Memory B cell (primary cell): Measurements from ENCODE around the gene CD81.
A peak's percentile ranks its signal among the peaks of the same experiment; 100 is the strongest.

ENCODE experiments used
- ATAC-seq: fragments of 150-1000 bp; cut with Tn5 transposase; 2 replicates; pipeline ENCODE4 v1.10.0; 2021; ENCODE audit warnings: low read depth, mild to moderate bottlenecking, moderate library complexity
- DNase-seq, 2 donors: peaks; one replicate each; pipeline ENCODE4 v3.0.0; 2022; ENCODE audit warnings: low spot score in 2 of 2
- H3K27ac Mint-ChIP-seq: one replicate; pipeline ENCODE4 v1.8.0; 2022; ENCODE audit warnings: mild to moderate bottlenecking, moderate library complexity, mixed read lengths
- H3K27me3 Mint-ChIP-seq: one replicate; pipeline ENCODE4 v1.8.0; 2022; ENCODE audit warnings: mixed read lengths
- H3K36me3 Mint-ChIP-seq: one replicate; pipeline ENCODE4 v1.8.0; 2022; ENCODE audit warnings: mild to moderate bottlenecking, mixed read lengths
- H3K4me1 Mint-ChIP-seq: one replicate; pipeline ENCODE4 v1.8.0; 2022; ENCODE audit warnings: mixed read lengths
- H3K4me3 Mint-ChIP-seq: one replicate; pipeline ENCODE4 v1.8.0; 2022; ENCODE audit warnings: mild to moderate bottlenecking, moderate library complexity, mixed read lengths
- H3K9me3 Mint-ChIP-seq: one replicate; pipeline ENCODE4 v1.8.0; 2022; ENCODE audit warnings: mixed read lengths

The CD81 gene

DNA sequence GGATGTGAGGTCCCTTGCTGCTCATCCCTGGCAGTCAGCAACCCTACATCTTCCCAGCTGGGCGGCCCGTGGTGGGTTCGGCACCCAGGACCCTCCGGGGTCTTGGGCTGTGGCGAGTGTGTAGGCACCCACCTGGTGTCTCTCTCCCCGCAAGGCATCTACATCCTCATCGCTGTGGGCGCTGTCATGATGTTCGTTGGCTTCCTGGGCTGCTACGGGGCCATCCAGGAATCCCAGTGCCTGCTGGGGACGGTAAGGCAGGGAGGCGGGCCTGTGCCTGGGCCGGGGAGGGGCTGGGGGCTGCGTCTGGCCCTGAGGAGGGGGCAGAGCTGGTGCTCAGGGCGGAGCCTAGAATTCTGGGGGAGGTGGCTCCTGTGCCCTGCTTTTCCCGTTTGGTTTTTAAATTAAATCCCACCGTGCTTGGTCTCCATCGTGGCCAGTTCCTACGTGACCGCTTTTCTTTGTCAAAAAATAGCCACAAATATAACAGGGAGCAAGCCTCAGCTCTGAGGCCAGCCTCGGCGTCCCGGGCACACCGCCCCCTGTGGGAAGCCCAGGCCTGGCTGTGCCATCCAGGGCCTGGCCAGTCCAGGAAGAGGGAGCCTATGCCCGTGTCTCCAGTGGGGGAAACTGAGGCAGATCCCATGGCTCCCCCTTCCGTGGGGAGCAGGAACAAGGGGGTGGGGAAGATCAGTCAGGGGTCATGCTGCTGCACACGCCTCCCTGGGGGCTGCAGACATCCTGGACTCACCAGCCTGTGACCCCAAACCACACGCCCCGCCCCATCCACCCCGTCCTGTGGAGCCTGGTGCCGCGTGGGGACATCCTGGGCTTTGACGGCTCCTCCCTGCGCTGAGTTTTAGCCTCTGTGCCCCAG lies 17.1 kb downstream of the CD81 start:
- Mint-ChIP-seq H3K4me3 (peak overlapping the region; percentile 63), H3K27me3 (no peaks in the 10 kb centered on the region), H3K4me1 (peaks cover 49% of the 10 kb centered on the region), H3K36me3 (peaks cover 10% of the 10 kb centered on the region), H3K9me3 (no peaks in the 10 kb centered on the region), H3K27ac (peak overlapping the region; percentile 79)
- ATAC-seq (peak; percentile 81), DNase-seq (peak; percentile 53 to 68)

DNA sequence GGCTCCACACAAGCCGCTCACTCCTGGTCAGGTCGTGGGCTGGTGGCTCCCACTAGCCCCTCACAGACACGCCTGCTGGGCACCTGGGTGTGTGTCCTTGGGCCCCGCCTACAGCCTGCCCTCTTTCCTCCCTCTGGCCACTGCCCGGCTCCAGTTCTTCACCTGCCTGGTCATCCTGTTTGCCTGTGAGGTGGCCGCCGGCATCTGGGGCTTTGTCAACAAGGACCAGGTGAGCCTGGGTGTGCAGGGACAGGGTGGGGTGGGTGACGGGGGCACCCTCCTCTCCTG lies 17.7 kb downstream of the CD81 start:
- H3K9me3 Mint-ChIP-seq = no peaks in the 10 kb centered on the region
- no peaks in the 10 kb centered on the region for H3K27me3 Mint-ChIP-seq
- peaks cover 46% of the 10 kb centered on the region for H3K4me1 Mint-ChIP-seq
- ATAC-seq (no peak), DNase-seq (no peak)
- H3K27ac Mint-ChIP-seq = no peak overlapping the region
- H3K36me3 Mint-ChIP-seq = peaks cover 10% of the 10 kb centered on the region
- H3K4me3 Mint-ChIP-seq = peak overlapping the region; percentile 63

DNA sequence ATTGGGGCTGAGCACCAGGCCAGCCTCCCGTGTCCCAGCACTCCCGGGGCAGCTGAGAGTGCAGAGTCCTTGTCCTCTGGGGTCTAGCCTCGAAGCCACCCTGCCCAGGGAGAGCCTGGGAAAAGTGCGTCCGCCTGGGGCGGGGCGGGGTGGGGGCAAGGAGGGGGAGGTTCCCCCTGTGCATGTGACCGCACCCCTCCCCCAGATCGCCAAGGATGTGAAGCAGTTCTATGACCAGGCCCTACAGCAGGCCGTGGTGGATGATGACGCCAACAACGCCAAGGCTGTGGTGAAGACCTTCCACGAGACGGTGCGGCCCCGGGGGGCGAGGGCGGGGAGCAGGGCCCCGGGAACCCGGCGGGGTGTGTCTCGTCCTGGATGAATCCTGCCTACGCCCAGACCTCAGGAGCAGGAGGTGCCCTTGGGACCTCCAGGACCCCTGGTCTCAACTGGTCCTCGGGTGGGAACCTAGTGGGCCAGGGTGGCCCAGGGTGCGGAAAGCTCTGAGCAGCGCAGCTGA lies 18.2 kb downstream of the CD81 start:
- ATAC-seq = no peak
- Mint-ChIP-seq H3K9me3 (no peaks in the 10 kb centered on the region), H3K4me1 (peaks cover 41% of the 10 kb centered on the region), H3K36me3 (peaks cover 9% of the 10 kb centered on the region), H3K27me3 (no peaks in the 10 kb centered on the region), H3K27ac (no peak overlapping the region), H3K4me3 (peak overlapping the region; percentile 63)
- no peak for DNase-seq

DNA sequence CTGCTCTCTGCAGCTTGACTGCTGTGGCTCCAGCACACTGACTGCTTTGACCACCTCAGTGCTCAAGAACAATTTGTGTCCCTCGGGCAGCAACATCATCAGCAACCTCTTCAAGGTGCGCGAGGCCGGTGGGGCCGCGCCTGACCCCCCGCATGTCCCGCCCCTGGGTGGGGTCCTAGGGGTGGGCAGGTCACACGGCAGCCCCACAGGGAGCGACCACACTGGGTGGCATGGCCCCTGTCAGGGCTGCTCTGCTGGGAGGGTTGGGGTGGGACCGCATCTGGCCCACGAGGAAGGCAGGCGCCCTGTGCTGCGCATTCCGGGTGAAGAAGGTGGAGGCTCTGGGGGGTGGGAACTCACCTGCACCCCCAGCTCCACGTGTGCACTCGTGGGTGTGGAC lies 18.7 kb downstream of the CD81 start:
- Mint-ChIP-seq H3K27ac (no peak overlapping the region), H3K27me3 (no peaks in the 10 kb centered on the region), H3K36me3 (peaks cover 7% of the 10 kb centered on the region), H3K9me3 (no peaks in the 10 kb centered on the region), H3K4me1 (peaks cover 38% of the 10 kb centered on the region), H3K4me3 (no peak overlapping the region)
- DNase-seq (no peak), ATAC-seq (no peak)

DNA sequence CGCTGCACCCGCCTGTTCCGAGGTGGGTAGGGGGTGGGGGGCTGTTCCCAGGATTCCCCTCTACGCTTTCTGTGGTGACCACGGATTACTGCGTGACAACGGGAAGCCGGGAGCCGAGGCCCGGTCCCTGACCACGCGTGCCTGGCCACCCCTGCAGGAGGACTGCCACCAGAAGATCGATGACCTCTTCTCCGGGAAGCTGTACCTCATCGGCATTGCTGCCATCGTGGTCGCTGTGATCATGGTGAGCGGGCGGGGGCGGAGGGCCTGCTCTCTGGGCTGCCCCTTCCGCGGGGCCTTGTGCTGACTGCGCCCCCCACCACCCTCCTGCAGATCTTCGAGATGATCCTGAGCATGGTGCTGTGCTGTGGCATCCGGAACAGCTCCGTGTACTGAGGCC lies 19.4 kb downstream of the CD81 start:
- Mint-ChIP-seq H3K36me3 (peaks cover 7% of the 10 kb centered on the region), H3K4me1 (peaks cover 40% of the 10 kb centered on the region)
- no peak for ATAC-seq

DNA sequence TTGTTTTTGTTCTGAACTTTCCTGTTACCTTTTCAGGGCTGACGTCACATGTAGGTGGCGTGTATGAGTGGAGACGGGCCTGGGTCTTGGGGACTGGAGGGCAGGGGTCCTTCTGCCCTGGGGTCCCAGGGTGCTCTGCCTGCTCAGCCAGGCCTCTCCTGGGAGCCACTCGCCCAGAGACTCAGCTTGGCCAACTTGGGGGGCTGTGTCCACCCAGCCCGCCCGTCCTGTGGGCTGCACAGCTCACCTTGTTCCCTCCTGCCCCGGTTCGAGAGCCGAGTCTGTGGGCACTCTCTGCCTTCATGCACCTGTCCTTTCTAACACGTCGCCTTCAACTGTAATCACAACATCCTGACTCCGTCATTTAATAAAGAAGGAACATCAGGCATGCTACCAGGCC lies 19.9 kb downstream of the CD81 start:
- H3K4me1 Mint-ChIP-seq = peaks cover 38% of the 10 kb centered on the region
- DNase-seq (no peak), ATAC-seq (no peak)
- H3K27me3 Mint-ChIP-seq = no peaks in the 10 kb centered on the region
- no peaks in the 10 kb centered on the region for H3K9me3 Mint-ChIP-seq
- peak overlapping the region; percentile 81 for H3K27ac Mint-ChIP-seq
- H3K4me3 Mint-ChIP-seq = no peak overlapping the region
- H3K36me3 Mint-ChIP-seq = peaks cover 5% of the 10 kb centered on the region

More for the DNA sequence above, 19.4 kb downstream of the CD81 start:
- no peak for DNase-seq
- no peaks in the 10 kb centered on the region for H3K27me3 Mint-ChIP-seq
- H3K9me3 Mint-ChIP-seq = no peaks in the 10 kb centered on the region
- no peak overlapping the region for H3K27ac Mint-ChIP-seq
- H3K4me3 Mint-ChIP-seq = no peak overlapping the region

DNA sequence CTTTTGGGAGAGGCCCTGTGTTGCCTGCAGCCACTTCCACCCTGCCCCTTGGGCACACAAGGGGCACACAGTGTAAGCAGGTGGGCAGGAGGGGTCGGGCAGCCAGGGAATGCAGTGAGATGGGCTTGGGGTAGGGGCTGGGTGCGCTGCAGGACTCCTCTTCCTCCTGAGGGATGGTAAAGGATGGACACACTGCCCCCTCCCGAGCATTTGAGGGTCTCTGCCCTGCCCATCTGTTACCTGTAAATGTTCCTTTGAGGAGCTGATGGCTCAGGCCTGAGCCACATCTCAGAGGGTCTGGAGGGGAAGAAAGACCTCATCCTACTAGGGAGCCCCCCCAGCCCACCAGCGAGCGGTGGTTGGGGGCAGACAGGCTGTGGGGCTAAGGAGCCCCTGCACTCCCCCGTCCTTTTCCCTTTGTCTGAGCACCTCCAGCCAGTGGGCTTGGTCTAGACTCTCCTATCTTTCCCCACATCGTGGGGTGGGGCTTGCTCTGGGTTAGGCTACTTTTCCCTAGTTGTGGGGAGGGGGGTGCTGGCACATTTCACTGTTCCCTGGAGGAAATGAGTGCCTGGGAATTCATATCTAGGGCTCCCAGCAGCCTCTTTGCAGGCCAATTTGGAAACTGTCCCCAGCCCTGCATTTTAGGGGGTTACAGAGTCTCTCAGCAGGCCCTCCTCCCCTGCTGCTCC lies 21.7 kb downstream of the CD81 start:
- no peak for DNase-seq
- no peak for ATAC-seq
- peaks cover 25% of the 10 kb centered on the region for H3K4me1 Mint-ChIP-seq
- H3K27me3 Mint-ChIP-seq = no peaks in the 10 kb centered on the region
- H3K4me3 Mint-ChIP-seq = peak overlapping the region; percentile 92
- H3K27ac Mint-ChIP-seq = peak overlapping the region; percentile 88
- no peaks in the 10 kb centered on the region for H3K9me3 Mint-ChIP-seq
- H3K36me3 Mint-ChIP-seq = peaks cover 7% of the 10 kb centered on the region

DNA sequence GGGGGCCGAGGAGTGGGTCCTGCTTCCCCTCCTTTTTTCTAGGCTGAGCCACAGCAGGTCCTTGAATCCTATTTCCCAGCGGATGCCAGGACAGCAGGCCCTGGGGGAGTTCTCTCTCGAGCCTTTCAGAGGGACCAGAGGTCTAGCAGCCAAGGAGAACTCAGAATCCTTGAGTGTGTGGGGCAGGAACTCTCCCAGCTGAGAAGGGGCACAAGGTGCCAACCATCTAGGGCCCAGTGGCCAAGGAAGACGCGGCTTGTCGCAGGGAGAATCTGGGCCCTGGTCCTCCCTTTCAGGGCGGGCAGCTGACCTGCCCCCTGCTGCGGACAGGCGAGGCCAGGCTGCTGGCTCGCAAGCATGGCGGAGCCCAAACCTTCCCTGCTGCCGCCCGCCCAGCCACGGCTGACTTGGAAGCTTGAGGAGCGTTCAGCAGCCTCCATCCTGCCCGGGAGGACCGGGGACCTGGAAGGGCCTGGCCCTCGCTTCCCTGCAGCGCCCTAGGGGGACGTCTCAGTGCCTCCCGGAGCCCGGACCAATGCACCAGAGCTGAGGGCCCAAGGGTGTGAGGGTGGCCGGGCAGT lies 22.5 kb downstream of the CD81 start:
- H3K27me3 Mint-ChIP-seq = no peaks in the 10 kb centered on the region
- peak overlapping the region; percentile 88 for H3K27ac Mint-ChIP-seq
- H3K9me3 Mint-ChIP-seq = no peaks in the 10 kb centered on the region
- H3K4me1 Mint-ChIP-seq = peaks cover 19% of the 10 kb centered on the region
- peaks cover 10% of the 10 kb centered on the region for H3K36me3 Mint-ChIP-seq
- DNase-seq (peak in 1 of 2 donors; percentile 55), ATAC-seq (no peak)
- H3K4me3 Mint-ChIP-seq = peak overlapping the region; percentile 92

DNA sequence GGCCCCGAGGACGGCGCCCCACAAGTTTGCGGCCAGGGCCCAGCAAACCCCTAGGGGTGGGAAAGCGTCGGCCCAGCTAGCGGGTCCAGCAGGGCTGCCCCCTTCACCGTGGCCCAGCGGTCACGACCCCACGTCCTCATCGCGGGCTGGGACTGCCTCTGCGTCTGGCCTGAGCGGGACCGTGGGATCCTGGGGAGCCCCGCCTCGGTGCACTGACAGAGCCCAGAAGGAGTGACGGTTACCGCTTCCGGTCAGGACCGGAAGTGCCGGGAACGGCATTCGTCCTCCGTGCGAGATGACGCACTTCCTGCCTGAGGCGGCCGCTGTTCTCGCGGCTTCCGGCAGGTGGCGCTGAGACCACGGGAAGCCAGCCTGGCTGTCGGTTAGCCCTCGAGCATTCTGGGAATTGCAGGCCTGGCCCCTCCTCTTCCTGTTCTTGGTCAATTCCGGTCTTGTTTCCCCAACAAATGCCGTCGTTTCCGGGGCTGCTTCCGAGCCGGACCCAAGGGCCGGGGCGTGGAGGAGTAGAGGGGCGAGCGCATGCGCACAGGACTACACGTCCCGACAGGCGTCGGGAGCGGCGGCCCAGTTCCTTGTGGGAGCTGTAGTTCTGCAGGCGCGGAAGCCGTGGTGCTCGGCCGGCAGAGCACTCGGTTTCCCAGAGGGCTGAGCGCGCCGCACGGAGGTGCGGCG lies 23.1 kb downstream of the CD81 start, which contains the start of gene TSSC4:
TSS of gene TSSC4 (plus strand) at position 682 of the 693 bp plus-strand sequence. CDS start 1,884 bp downstream, outside the sequence.
- peak within 1 kb of the TSS; percentile 88 for H3K27ac Mint-ChIP-seq
- ATAC-seq (peak; percentile 85), DNase-seq (peak; percentile 100)
- peak within 1 kb of the TSS; percentile 92 for H3K4me3 Mint-ChIP-seq
- peaks cover 10% of the 10 kb centered on the region for H3K36me3 Mint-ChIP-seq
- H3K9me3 Mint-ChIP-seq = no peaks in the 10 kb centered on the region
- H3K4me1 Mint-ChIP-seq = peaks cover 15% of the 10 kb centered on the region
- no peaks in the 10 kb centered on the region for H3K27me3 Mint-ChIP-seq

DNA sequence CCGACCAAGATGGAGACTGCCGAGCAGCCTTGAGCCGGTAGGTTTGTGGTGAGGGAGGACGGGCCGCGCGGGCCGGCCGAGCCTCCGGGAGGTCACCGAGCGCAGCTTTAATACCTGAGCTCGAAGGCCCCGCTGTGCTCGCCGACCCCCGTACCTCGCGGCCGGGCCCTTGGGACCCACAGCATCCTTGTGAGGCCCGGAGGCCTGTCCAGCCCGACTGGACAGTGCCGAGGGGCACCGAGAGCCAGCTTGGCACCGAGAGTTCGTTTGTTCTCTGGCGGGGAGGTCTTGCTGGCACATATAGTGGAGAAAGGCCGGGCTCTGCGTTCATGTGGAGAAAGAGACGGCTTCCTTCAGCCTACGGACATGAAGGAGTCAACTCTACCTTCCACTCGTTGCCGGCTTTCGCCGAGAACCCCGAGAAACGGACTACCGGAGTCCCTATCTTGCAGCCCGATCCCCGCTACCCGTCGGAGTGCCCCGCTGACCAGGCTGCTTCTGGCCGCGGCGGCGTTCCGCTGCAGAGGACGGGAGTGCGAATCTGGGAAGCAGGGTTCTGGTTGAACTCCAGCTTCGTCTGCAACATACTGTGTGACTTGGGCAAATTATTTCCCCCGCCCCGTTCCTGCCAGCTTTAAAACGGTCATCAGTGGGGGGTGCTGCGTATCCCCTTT lies 23.8 kb downstream of the CD81 start:
- Mint-ChIP-seq H3K27me3 (no peaks in the 10 kb centered on the region), H3K4me3 (peak overlapping the region; percentile 92), H3K4me1 (peaks cover 15% of the 10 kb centered on the region), H3K36me3 (peaks cover 10% of the 10 kb centered on the region), H3K27ac (peak overlapping the region; percentile 88), H3K9me3 (no peaks in the 10 kb centered on the region)
- no peak for ATAC-seq
- DNase-seq = peak in 1 of 2 donors; percentile 48

DNA sequence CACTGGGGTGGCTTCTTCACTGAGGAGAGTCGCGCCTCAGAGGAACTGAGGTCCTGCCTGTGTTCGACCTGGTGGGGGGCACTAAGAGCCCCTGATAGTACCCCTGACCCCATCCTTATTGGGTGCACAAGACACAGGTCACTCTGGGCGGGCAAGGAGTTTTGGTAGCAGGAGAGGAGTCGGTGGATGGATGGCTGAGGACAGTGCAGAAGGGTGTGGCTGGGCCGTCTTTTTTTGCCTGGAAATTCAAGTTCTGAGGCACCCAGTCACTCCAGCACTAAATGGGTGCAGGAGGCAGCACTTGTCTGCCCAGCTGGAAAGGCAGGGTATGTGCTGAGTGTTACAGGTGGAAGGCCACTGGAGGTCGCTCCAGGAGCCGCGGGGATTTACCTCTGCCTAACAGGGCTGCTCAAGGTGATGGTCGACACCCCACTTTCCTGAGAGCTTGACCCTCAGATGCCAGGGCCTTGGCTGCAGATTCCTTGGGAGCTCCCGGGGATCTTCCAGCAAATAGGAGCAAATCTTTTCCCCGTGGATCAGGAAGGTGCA lies 24.4 kb downstream of the CD81 start:
- H3K27ac Mint-ChIP-seq = peak overlapping the region; percentile 32
- H3K9me3 Mint-ChIP-seq = no peaks in the 10 kb centered on the region
- peaks cover 15% of the 10 kb centered on the region for H3K4me1 Mint-ChIP-seq
- DNase-seq = no peak
- H3K36me3 Mint-ChIP-seq = peaks cover 10% of the 10 kb centered on the region
- peak overlapping the region; percentile 92 for H3K4me3 Mint-ChIP-seq
- ATAC-seq = no peak
- no peaks in the 10 kb centered on the region for H3K27me3 Mint-ChIP-seq

DNA sequence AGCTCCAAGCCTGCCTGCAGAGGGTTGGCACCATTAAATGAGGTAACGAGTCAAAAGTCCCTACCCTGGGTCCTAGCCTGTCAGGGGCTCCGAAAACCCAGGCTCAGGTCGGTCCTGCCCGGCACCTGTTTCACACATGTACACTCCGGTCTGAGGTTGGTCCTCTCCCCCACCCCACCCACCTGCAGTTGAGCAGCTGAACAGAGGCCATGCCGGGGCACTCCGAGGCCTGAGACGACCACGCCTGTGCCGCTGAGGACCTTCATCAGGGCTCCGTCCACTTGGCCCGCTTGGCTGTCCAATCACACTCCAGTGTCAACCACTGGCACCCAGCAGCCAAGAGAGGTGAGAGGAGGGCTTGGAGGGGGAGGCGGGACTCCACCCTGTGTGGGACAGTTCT lies 25.0 kb downstream of the CD81 start:
- Mint-ChIP-seq H3K36me3 (peaks cover 6% of the 10 kb centered on the region), H3K27ac (no peak overlapping the region)

More for the DNA sequence above, 25.0 kb downstream of the CD81 start:
- Mint-ChIP-seq H3K27me3 (no peaks in the 10 kb centered on the region), H3K4me1 (peaks cover 12% of the 10 kb centered on the region), H3K4me3 (peak overlapping the region; percentile 92), H3K9me3 (no peaks in the 10 kb centered on the region)
- ATAC-seq = no peak
- DNase-seq = no peak
